ENCODE results near the gene SLC17A7. TPM values are rescaled to one million over a fixed set of nuclear protein-coding genes. Genes with fewer than 3 reads are reported as not detected.

SLC17A7 gene
- total and polyA plus RNA-seq, 10 donors = 0.07 to 0.13 (median 0.10) TPM; not detected in 5

GRCh38 chr19:49407482-49408015 is 33.8 kb downstream of the SLC17A7 start:
- H3K36me3 ChIP-seq = no peaks in the 10 kb centered on the region

GRCh38 chr19:49407079-49407478 is 34.2 kb downstream of the SLC17A7 start:
- Histone ChIP-seq H3K4me3 (no peak overlapping the region), H3K27ac (no peak overlapping the region), H3K4me1 (peaks cover 5 to 39% (median 18%) of the 10 kb centered on the region in 6 donors), H3K36me3 (no peaks in the 10 kb centered on the region), H3K27me3 (replicated peaks in 1 of 7) (no peaks in the 10 kb centered on the region), H3K9me3 (no peaks in the 10 kb centered on the region)
- DNase-seq = no peak
- intact Hi-C loops (cut with DNase I; ENCODE audit: low total_unique reads) = no loop called here
- TF ChIP-seq CTCF (IDR thresholded peaks at IDR 0.05 in 8 of 11, conservative IDR thresholded peaks at IDR 0.05 in 3 of 11) (no peak), POLR2A (IDR thresholded peaks at IDR 0.05) (no peak), POLR2AphosphoS5 (IDR thresholded peaks at IDR 0.05) (no peak)
- 69 to 77% (median 74%) methylated on average over 7 of the region's 7 CpGs for WGBS, 5 donors

More at GRCh38 chr19:49407482-49408015, 33.8 kb downstream of the SLC17A7 start:
- no peak for DNase-seq
- H3K27ac ChIP-seq = no peak overlapping the region
- peaks cover 5 to 37% (median 19%) of the 10 kb centered on the region in 6 donors for H3K4me1 ChIP-seq
- no peaks in the 10 kb centered on the region for H3K9me3 ChIP-seq
- whole genome bisulfite sequencing, 5 donors = 86 to 93% (median 90%) methylated on average over 16 of the region's 16 CpGs
- no peaks in the 10 kb centered on the region for H3K27me3 ChIP-seq (replicated peaks in 1 of 7)
- no peak overlapping the region for H3K4me3 ChIP-seq
- intact Hi-C loops (cut with DNase I; ENCODE audit: low total_unique reads) = no loop called here
- TF ChIP-seq POLR2A (IDR thresholded peaks at IDR 0.05) (no peak), POLR2AphosphoS5 (IDR thresholded peaks at IDR 0.05) (no peak), CTCF (IDR thresholded peaks at IDR 0.05 in 8 of 11, conservative IDR thresholded peaks at IDR 0.05 in 3 of 11) (no peak)

GRCh38 chr19:49403404-49404187 is 37.7 kb downstream of the SLC17A7 start:
- Histone ChIP-seq H3K27me3 (replicated peaks in 1 of 7) (no peaks in the 10 kb centered on the region), H3K4me1 (peaks cover 0 to 20% (median under 1%) of the 10 kb centered on the region in 6 donors), H3K9me3 (no peaks in the 10 kb centered on the region), H3K27ac (peak overlapping the region in 2 of 8 donors; percentile 8 to 24), H3K4me3 (no peak overlapping the region), H3K36me3 (no peaks in the 10 kb centered on the region)
- DNase-seq = no peak
- TF ChIP-seq CTCF (IDR thresholded peaks at IDR 0.05 in 8 of 11, conservative IDR thresholded peaks at IDR 0.05 in 3 of 11) (no peak), POLR2AphosphoS5 (IDR thresholded peaks at IDR 0.05) (no peak), POLR2A (IDR thresholded peaks at IDR 0.05) (no peak)
- intact Hi-C loops (cut with DNase I; ENCODE audit: low total_unique reads) = no loop called here
- 55 to 62% (median 61%) methylated on average over 7 of the region's 7 CpGs for WGBS, 5 donors

- TF ChIP-seq POLR2AphosphoS5 (IDR thresholded peaks at IDR 0.05) = no peak
- no peak for TF ChIP-seq POLR2A (IDR thresholded peaks at IDR 0.05)
- TF ChIP-seq CTCF (IDR thresholded peaks at IDR 0.05 in 8 of 11, conservative IDR thresholded peaks at IDR 0.05 in 3 of 11) = no peak
- H3K27me3 ChIP-seq (replicated peaks in 1 of 7) = peaks cover 0 to 8% (median 0%) of the 10 kb centered on the region in 7 donors
- H3K36me3 ChIP-seq = no peaks in the 10 kb centered on the region
- no peak overlapping the region for H3K27ac ChIP-seq
- no peak overlapping the region for H3K4me3 ChIP-seq
- intact Hi-C loops (cut with DNase I; ENCODE audit: low total_unique reads) = no loop called here
- DNase-seq = no peak
- WGBS, 5 donors = 92 to 96% (median 93%) methylated on average over 6 of the region's 6 CpGs
- no peaks in the 10 kb centered on the region for H3K9me3 ChIP-seq
- peaks cover 0 to 17% (median 0%) of the 10 kb centered on the region in 6 donors for H3K4me1 ChIP-seq
These were observed 41.3 kb downstream of the SLC17A7 start for GRCh38 chr19:49400029-49400428.

All from spleen (tissue), 11 donors.